ENCODE results near the gene CCDC30.

Gene CCDC30

DNA sequence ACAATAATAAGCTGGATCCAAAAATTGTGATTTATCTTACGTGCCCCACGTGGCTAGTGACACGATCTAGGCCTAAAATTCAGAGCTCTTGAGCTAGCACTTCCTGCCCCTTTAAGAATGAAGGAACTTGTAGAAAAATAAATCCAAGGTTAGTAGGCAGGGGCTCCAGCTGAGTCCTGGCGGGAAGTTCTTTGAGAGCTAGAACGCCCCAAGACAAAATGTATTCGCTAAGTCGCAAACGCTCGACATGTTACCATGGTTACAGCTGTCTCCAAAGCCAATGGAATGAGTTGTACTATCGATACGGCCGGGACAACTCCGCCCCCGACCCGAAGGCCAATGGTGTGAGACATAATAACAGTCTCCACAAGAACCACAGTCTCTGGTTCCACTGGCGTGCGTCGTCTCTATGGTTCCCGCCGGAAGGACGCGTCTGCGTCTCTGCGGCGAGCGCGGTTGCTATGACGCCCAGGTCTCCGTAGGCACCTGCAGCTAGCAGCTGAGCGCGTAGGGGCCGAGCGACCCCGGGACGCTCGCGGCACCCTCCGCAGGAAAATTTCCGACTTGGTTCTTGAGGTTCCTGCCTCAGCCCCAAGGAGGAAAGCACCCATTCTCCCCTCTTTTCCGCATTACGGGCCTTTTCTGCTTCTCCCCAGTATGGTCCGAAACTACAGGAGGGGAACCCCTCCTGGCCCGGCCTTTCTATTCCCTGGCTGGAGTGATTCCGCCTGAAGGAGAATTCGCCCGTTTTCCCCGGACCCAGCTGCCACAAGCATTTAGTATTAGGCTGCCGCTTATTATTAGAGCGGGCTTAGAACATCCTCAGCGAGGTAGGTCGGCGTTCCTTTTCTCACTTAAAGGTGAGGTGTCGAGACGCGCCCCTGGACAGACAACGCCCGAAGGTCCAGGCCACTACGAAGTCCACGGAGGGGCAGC lies at the start of gene CCDC30:
TSS of gene CCDC30 (plus strand) at position 459 of the 936 bp plus-strand sequence. CDS start 17,266 bp downstream, outside the sequence.
- DNase-seq (ENCODE audit: low read depth in 2 of 2): peak; percentile 95 to 97

DNA sequence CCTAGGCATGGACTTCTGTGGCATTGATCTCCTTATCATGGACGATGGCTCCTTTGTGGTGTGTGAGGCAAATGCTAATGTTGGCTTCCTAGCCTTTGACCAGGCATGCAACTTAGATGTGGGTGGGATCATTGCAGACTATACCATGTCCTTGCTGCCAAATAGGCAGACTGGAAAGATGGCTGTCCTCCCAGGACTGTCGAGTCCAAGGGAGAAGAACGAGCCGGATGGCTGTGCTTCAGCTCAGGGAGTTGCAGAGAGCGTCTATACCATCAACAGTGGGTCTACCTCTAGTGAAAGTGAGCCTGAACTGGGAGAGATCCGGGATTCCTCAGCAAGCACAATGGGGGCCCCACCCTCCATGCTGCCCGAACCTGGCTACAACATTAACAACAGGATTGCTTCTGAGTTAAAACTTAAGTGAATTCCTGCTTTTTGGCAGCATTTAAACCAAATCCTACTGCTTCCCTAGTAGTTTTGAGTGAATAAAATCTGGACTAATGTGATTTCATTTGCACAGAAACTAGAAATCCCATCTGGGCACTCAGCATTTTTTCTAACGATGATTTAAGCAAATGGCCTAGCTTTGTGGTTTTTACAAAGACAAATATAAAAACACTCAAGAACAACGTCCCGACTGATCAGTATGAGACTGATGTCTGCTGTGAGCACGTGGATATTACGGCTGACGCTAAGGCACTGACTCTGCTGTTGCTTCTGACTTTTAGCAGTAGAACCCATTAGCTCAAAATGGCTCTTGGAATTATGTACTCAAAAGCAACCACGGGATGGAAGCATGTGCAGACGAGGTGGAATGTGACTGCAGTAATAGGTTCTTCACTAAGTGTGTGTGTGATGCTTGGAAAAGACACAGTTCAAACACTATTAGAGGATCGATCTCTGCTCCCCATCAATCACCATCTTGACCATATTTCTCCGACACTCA lies 48.3 kb upstream of the CCDC30 start:
- DNase-seq (ENCODE audit: low read depth in 2 of 2): no peak

DNA sequence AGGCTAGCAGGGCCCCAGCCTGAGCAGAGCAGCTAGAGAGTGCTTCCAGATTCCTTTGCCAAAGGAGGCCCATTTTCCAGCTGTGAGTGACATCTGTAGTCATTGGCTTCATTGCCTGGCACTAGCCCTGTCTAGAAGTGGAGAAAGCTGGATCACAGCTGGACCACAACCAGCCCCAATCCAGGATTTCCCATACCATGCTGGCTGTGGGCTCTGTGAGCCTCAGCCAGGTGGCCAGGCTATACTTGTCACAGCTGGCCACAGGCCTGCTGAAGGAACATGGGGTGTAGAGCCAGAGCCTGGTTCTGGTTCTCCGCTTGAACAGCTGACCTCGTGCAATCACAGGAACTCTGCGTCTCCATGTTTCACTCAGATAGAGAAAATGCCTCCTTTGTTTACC lies 45.9 kb upstream of the CCDC30 start:
- no peak for DNase-seq (ENCODE audit: low read depth in 2 of 2)

DNA sequence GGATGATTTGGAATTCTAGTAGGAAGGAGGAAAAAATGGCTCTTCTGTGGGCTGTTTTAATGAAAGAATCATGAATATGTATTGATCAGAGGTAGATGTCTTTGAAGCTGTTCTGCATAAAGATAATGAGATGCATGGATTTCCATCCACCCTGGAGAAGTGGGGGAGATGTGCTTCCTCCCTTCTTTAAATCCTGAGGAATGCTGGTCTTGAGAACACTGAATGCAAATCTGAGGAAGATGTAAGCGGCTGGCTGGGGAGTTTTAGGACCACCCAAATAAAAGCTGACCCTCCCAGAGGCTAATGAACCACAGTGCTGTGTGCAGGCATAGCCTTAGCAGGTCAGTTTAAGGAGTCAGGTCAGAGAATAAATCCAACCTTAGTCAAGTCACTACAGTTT lies 44.6 kb upstream of the CCDC30 start:
- DNase-seq (ENCODE audit: low read depth in 2 of 2): no peak

DNA sequence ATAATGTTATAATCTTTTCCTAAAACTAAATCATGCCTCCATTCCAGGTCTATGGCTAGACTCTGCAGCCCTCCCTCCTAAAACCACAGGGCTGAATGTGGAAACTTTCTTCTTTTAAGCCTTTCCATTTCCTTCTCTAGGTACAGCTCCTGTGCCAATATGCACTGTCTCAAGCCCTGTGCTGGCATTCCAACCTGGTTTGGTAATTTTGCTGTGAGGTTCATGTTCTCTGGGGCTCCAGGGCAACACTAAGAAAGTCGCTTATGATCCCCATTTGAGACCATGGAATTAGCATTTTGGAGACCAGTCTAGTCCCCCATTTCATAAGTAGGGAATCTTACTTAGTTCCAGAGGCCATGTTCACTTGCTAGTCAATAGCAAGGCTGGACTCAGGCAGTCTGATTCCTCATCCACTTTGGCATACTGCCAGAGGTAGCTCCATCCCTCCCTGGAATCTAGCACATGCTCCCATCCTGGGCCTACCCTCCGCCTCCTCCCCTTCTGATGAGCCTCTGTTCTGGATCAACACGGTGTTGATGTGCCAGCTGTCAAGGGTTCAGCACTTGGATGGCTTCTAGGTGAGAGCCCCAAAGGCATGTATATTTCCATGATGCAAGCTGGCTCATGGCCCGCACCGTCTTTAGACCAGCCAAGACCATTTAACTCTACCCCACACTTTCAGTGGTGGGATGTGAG lies 43.8 kb upstream of the CCDC30 start:
- DNase-seq (ENCODE audit: low read depth in 2 of 2): no peak

DNA sequence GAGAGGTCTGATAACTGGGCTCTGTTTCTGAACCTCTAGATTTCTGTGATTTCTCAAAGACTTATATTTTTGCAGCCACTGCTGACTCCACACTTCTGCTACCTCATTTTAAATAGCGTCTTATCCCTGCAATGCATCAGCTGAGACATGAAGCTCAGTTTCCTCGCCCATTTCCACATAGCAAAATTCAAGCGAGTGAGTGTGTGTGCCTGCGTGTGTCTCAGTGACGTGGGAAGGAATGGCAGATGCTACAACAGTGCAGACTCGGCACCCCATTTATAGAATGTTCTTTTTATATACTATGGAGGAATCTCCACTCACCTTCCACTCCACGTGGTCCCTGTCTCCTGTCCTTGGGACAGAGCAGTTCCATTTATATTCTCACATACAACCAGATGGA lies 43.0 kb upstream of the CCDC30 start:
- DNase-seq (ENCODE audit: low read depth in 2 of 2): no peak

DNA sequence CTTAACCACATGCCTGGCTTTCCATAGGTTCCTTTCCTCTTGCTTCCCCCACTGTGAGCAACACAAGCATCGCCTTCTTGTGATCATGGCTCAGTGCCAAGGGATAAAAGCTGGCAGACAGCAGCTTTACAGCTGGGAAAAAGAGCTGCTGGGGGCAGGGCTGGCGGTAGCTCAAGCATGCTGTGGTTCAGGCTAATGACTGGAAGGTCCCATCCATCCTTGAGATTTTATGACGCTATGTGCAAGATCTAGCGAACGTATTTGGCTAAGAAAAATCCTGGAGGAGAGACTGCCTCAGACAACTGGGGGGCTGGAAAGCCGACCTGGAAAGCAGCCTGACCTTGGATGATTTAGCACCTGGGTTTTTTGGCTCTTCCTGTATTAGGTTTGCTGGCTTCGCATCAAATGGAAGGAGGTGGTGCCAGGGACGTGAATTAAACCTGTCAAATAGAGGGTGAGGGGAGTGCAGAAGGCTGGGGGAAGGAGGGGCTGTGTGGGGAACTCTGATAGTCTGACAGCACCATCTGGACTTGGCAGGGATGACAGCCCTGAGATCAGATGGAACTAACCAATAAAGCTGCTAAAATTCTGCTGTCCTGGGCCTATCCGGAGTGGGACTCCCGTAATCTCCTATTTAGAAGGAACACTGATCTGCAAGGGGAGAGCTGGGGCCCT lies 42.0 kb upstream of the CCDC30 start:
- DNase-seq (ENCODE audit: low read depth in 2 of 2): no peak

DNA sequence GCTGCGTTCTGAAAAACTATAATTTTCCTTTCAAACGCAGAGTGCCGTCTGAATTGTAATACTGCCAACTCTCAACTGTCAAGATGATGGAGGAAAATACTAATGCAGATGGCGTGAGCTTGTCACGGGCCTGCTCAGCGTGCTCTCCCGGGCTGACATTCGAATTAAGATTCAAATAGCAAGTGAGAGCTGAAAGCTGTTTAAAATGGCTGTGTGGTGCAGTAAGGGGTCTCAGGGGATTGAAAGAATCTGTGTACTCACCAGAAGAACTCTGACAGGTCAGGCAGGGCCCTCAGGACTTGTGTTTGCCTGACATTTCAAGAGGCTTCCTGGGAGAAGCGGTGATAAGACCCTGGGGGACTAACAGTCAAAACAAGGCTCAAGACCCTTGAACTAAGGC lies 40.3 kb upstream of the CCDC30 start:
- no peak for DNase-seq (ENCODE audit: low read depth in 2 of 2)

DNA sequence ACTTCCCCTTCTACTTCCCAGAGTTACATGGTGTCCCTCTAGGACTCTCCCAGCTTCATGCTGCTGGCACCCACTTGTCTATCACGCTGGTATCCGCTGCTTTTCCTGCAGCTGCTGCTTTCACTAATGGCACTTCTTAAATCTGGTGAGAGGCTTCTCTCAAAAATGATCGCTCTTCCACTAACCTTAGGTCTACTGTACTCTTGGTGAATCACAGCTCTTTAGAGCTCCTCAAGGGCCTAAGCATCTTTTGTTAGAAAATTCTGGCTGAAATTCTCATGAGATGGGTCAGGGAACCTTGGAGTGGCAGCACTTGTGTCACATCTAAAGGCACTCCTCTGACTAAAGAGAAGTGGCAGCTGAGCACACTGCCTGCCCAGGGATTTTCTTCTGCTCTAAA lies 39.4 kb upstream of the CCDC30 start:
- DNase-seq (ENCODE audit: low read depth in 2 of 2): no peak

DNA sequence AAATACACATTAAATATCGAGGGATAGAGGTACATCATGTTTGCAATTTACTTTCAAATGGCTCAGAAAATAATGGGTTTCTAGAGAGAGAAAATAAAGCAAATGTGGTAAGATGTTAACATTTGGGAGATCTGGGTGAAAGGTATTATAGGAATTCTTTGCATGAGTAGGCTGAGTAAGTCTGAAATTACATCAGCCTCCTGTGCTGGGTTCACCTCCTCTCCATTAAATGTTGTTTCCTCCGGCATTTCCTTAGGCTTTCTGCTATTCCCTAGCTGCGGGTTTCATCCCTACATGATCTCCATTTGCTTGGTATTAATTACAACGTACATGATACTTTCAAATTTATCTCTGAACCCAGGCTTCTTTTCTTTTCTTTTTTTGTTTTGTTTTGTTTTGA lies 38.9 kb upstream of the CCDC30 start:
- no peak for DNase-seq (ENCODE audit: low read depth in 2 of 2)

DNA sequence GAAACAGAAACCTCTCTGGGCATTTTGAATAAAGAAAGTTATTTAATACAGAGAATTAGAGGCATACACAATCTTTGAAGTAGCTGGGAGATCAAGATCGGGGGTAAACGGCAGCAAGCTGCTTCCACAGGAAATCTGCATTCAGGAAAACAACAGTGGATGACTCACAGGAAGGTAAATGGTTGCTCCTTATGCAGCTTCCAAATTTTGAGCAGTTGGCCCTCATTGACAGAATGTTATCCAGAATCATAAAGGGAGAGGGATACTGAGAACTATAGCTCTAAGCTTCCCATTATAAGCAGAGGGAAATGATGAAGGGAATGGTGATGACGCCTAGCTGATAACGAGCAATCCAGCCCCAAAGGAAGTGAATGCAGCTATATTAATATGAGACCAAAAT lies 35.8 kb upstream of the CCDC30 start:
- no peak for DNase-seq (ENCODE audit: low read depth in 2 of 2)

DNA sequence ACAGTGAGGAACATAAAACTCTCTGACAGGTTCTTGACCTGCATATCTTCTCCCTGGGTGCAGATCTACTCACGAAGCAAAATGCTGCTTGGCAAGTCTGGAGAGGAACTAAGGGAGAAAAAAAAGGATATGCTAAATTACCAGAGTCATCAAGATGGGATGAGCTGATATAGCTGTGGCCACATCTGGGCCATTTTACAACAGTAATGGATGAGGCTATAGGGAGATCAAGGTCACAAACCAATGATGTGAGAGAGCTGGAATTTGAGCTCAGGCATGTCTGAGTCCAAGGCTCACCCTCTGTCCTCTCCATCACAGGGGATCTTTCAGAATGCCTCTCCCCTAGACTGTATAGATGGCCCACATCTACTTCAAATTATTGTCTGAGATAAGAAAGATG lies 33.5 kb upstream of the CCDC30 start:
- DNase-seq (ENCODE audit: low read depth in 2 of 2): no peak

DNA sequence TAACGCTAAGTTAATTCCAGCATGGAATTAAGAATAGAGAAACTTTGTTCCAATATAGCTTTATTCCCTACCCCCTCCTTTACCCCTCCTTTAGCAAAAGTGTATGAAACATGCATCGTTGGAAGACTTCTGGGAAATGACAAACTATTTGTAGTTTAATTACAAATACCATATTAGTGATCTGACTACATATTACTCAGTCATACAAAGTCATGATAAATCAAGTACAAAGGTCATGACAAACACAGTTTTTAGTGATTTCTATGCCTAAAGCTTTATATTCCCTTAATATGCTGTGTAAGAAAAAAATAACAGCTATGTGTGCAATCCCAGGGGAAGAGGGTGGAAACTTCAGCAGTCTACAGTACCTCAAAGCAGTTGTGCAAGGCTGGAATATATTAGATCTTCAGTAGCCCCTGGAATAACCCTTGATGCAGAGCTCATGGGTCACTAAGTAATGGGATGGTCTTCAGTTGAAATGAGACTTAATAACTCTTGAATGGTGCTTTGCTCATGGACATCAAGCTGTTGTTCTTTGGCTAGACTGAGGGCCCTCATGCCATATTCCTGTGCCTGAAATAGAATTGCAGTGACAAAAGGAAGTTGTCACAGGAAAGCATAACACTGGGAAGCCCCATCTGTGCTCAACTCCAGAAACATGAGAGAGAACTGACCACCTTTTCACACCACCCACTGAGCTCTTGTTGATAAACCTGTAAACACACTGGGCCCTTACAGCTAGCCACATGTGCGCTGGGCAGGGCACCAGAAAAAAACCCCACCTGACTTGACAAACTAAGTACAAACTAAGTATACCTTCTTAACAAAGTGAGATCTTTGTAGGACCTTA lies 32.6 kb upstream of the CCDC30 start:
- DNase-seq (ENCODE audit: low read depth in 2 of 2): no peak

DNA sequence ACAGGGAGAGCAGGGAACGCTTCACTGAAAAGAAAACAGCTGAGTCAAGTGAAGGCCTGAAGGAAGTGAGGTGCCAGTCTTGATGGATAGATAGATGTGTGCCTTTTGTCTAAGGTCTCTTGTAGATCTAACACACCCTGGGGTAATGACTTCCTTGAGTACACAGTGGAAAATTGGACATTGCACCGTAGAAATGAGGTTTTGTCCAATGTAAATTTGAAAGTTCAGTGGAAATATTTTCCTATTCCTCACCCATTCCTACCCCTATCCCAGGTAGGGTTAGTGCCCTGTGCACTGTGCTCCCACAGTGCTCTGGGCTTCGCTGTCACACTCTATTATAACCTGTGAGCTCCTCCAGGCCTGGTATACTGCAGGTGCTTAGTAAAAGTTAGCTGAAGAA lies 31.6 kb upstream of the CCDC30 start:
- DNase-seq (ENCODE audit: low read depth in 2 of 2): no peak

DNA sequence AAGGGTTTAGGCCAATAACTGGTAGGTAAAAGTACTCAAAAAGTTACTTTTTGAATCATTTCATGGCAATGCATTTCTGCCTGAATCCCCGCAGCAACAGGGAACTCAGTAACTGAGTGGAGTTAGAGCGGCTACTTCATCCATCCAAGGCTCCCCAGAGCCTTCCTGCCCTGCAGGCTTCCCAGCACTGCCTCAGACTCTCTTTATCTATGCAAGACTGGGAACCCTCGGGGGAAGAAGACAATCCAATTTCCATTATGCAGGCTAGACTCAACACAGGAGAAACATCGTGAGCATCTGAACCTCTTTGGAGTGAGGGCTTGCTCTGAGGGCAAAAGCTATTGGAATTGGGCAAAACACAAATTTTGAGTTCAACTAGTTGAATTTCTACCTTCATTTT lies 30.4 kb upstream of the CCDC30 start:
- DNase-seq (ENCODE audit: low read depth in 2 of 2): no peak

DNA sequence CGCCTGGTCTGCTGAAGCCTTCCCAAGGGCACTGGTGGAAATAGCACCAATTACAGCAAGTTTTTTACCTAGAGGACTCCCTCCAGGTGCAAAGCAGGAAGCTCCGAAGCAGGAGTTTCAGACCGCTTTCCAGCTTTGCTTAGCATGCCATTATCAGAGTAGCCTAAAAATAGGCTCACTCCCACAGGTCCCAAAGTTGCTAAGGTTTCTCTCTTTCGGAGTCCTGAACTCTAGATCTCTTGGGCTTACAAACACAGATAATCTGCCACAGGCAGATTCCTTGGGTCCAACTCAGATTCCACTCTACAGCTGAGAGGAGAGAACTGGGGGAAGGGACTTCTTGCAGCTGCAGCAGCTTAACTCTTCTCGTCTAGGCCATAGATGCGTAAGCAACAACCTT lies 29.7 kb upstream of the CCDC30 start:
- no peak for DNase-seq (ENCODE audit: low read depth in 2 of 2)

DNA sequence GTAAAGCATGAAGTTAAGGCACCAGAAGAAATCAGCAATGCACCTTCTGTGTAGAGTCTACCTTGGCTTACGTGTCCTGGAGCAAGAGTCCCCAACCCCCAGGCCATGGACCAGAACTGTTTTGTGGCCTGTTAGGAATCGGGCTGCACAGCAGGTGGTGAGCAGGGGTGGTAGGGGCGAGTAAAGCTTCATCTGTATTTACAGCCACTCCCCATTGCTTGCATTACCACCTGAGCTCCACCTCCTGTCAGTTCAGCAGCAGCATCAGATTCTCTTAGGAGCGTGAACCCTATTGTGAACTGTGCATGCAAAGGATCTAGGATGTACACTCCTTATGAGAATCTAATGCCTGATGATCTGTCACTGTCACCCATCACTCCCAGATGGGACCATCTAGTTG lies 28.7 kb upstream of the CCDC30 start:
- no peak for DNase-seq (ENCODE audit: low read depth in 2 of 2)

DNA sequence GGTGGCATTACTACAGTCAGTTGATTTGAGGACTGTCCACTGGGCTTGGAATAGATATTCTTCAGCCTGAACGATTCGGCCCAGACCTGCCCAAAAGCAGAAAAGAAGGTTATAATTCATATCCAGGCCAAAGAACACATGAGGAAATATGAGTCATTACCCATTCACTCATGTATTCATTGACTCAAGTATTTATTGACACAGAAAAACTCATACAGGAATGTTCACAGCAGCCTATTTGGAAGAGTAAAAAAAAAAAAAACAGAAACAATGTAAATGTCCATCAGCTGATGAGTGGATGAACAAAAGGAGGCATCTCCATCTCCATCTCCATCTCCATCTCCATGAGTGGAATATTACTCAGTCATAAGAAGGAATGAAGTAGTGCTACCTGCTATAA lies 23.1 kb upstream of the CCDC30 start:
- DNase-seq (ENCODE audit: low read depth in 2 of 2): no peak

DNA sequence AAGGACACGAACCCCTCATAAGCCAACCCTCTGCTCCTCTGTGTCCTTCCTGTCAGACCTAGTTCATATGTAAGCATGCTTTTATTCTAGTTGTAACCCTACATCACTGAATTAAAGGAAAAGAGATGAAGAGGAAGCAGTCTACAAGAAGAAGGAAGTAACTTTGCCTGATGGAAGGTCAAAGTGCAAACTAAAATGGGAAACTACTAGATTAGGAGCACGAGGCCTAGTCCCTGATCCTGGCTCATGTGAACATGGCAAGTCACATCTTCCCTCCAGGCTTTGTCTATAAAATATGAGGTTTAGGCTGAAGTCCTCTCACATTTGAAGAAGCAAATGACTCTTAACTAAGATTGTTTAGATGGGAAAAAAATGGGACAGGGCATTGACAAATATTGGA lies 20.4 kb upstream of the CCDC30 start:
- DNase-seq (ENCODE audit: low read depth in 2 of 2): no peak

DNA sequence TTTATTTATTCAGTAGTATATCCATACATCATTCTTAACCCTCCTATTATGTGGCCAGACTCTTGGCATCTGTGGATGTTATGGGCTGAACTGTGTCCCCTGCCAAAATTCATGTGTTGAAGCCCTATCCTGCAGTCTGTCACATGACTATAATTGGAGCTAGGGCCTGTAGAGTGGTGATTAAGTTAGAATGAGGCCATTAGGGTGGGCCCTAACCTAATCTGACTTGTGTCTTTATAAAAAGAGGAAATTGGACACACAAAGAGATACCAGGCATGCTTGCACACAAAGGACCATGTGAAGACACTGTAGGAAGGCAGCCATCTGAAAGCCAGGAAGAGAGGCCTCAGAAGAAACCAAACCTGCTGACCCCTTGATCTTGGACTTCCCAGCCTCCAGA lies 13.8 kb upstream of the CCDC30 start:
- DNase-seq (ENCODE audit: low read depth in 2 of 2): no peak

DNA sequence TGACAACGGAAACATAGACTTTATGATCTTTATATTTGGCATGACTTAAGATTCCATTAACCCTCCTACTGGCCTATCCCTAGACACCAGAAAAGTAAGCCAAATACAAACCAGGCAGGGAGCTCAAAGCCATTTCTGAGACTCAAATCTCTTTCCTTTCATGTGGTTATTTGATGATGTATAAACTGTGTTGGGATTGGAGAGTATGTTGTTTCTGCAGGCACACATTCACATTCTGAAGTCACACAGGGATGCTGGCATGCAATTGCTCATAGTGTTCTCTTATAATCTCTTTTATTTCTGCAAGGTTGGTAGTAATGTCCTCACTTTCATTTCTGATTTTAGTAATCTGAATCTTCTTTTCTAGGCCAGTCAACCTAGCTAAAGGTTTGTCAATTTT lies 13.0 kb upstream of the CCDC30 start:
- no peak for DNase-seq (ENCODE audit: low read depth in 2 of 2)
